Measurements from ENCODE around the gene TVP23A.

DNA sequence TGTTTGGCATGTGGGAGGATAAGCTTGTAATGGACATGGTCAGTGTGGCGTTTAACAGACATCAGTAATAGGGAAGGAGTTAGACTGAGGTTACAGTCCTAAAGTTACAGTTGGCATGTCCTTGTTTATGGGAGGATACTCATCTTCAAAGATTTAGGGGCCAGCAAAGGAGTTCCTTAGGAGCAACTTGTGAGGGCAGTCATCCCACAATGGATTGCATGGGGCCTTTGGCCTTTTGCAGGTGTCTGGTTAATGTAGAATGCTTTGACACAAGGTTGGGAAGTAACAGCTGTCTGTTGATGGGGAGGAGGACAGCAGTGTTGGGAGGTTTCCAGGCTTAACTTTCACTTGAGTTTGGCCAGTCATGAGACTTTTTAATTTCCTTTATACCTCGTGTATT lies 72.8 kb downstream of the TVP23A start:
- TF ChIP-seq POLR2A (IDR thresholded peaks at IDR 0.05), result no peak
- TF ChIP-seq, protein P1, sequence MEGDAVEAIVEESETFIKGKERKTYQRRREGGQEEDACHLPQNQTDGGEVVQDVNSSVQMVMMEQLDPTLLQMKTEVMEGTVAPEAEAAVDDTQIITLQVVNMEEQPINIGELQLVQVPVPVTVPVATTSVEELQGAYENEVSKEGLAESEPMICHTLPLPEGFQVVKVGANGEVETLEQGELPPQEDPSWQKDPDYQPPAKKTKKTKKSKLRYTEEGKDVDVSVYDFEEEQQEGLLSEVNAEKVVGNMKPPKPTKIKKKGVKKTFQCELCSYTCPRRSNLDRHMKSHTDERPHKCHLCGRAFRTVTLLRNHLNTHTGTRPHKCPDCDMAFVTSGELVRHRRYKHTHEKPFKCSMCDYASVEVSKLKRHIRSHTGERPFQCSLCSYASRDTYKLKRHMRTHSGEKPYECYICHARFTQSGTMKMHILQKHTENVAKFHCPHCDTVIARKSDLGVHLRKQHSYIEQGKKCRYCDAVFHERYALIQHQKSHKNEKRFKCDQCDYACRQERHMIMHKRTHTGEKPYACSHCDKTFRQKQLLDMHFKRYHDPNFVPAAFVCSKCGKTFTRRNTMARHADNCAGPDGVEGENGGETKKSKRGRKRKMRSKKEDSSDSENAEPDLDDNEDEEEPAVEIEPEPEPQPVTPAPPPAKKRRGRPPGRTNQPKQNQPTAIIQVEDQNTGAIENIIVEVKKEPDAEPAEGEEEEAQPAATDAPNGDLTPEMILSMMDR (IDR thresholded peaks at IDR 0.05), result no peak

Data from right lobe of liver (tissue), 4 donors.